Activated CD8-positive, alpha-beta memory T cell treated with anti-CD3 and anti-CD28 coated beads, Interleukin-2, amount 50 U/mL, for 24 hours (primary cell): Measurements from ENCODE around the gene HYAL2.

Experiments
- DNase-seq: peaks from one replicate; pipeline ENCODE4 v3.0.0-alpha.2; 2020; ENCODE audit errors: extremely low read depth

Gene HYAL2

DNA sequence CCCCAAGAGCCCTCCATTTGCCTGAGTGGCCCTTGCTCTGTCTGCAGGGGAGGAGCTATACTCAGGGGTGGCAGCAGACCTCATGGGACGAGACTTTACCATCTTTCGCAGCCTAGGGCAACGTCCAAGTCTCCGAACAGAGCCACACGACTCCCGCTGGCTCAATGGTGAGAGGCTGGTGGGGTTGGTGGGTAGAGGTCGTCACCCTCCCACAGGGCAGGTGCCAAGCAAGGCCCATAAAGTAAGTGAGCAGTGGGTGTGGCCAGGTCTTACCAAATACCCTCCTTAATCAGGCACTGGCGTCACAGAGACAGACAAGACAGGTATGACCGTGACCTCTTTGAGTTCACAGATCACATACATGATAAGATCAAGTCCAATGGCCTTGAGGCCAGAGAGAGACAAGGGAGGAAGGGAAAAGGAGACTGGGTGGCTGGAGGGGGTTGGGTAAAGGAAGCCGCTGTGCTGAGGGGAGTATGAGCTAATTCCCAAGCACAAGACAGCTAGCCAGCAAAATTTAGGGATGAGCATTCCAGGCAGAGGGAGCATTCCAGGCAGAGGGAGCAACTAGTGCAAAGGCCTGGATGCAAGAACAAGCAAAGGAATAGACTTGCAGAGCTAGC is 51.1 kb downstream of the HYAL2 start:
- no peak for DNase-seq

DNA sequence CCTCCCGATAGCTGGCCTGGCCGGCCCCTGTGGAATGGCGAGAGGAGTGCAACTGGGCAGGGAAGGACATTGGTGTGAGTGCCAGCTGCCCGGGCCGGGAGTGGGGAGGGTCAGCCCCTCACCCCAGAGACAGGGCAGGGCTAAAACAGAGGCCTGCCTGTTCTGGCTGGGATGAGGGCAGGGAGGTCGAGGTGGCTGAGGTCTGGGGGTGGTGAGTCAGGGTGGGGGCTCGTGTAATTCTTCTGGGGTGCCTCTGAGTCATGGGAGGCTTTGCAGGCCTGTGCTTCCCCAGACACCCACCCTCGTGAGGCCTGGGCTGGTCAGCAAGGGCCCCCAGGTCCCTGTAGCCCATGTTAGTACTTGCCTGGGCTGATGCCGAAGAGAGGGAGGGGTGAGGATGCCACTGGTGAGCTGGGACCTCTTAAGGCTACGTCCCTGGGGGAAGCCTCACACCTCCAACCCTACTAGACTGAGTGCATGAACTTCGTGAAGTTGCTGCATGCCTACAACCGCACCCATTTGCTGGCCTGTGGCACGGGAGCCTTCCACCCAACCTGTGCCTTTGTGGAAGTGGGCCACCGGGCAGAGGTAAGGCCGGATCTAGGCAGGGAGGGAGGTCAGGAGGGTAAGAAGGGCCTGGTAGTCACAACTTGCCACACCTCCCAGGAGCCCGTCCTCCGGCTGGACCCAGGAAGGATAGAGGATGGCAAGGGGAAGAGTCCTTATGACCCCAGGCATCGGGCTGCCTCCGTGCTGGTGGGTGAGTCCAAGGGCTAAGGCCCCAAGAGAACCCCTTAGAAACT is 51.9 kb downstream of the HYAL2 start:
- no peak for DNase-seq

DNA sequence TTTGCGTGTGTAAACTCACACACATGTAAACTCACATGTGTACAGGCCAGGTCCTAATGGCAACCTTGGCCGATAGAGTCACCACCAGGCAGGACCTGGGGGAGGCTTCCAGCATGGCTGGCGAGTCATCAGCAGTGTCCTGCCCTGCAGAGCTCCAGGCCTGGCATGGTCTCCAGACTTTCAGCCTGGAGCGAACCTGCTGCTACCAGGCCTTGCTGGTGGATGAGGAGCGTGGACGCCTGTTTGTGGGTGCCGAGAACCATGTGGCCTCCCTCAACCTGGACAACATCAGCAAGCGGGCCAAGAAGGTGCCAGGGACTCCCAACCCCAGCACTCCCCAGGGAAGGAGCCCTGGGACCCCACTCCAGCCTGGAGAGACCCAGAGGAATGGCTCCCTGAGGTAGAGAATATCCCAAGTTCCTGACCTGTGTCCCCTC is 52.5 kb downstream of the HYAL2 start:
- DNase-seq = no peak

DNA sequence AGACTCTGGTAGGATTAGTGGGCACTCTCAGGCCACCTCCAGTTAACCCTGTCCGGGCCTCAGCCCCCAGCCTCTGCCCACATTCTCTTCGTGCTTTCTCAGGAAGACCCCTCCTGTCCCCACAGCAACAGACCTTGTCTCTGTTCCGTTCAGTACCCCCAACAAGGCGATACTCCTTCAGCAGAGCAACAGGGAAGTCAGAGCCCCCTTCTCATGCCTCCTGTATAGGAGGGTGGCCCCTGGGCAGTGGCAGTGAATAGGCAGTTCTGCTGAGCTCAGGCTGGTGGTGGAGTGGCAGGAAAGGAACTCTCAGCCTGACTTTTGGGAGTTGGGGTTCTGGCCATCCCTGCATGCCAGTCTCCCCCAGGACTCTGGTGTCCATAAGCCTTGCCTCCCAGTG is 53.1 kb downstream of the HYAL2 start:
- no peak for DNase-seq

DNA sequence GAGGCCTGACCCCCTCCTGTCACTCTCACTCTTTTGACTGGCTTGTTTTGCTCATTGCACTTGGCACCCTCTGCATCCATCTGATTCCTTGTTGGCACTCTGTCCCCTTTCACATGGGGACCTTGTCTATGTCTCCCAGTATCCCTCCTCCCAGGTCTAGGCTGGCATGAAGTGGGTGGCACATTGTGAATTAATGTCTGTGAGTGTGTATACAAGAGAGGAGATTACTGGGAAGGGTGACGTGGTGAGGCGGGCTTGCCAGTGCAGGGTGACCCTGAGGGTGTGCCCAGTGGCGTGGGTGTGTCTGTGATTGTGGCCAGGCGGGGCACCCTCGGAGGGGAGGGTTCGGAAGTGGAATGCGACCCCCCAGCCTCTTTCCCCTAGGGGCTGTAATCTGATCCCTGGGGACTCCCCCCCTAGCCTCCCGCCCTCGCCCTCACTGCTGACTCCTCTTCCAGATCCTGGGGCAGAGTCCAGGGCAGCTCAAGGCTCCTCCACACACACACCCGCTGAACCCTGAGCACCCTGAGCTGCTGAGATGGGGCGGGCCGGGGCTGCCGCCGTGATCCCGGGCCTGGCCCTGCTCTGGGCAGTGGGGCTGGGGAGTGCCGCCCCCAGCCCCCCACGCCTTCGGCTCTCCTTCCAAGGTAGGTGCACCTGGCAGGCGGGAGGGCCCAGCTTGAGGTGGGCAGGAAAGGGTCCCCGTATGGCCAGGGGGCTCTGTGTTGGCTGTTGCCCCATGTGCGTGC is 53.7 kb downstream of the HYAL2 start, which contains the start of gene SEMA3B:
SEMA3B (plus strand) TSS at position 445 of the 749 bp plus-strand sequence; CDS start at position 539, 94 bp downstream.
- no peak for DNase-seq

DNA sequence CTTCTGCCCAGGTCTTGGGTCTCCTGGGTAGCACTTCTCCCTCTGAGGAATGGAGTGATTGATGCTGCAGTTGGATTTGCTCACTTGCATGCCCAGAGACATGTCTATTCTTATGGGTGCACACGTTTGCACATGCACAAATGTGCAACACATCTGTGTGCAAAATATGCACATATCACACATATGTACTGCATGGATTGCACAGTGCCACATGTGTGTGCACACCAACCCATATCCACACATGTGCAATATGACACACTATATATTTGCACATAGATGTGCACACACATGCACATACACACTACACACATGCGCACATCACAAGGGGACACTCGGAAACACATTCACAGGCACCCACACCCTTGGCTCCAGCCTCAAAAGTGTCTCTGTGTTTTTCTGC is 54.3 kb downstream of the HYAL2 start:
- no peak for DNase-seq
